CD8-positive, alpha-beta memory T cell (primary cell): ENCODE results near the gene TGM6. TPM values are rescaled to one million over a fixed set of nuclear protein-coding genes. Genes with fewer than 3 reads are reported as not detected.
A peak's percentile ranks its signal among the peaks of the same experiment; 100 is the strongest.

Experiments
- CTCF ChIA-PET: fragments of 350-600 bp; sonication (Branson Sonifier 250); formaldehyde crosslinking; loops from one replicate; lab custom pipeline; 2021; ENCODE audit warnings: antibody characterized with exemption; lab: Charles Lee
- POLR2A ChIA-PET: fragments of 350-600 bp; sonication (Branson Sonifier 250); formaldehyde crosslinking; loops from one replicate; lab custom pipeline; 2021; ENCODE audit warnings: antibody characterized with exemption; lab: Charles Lee
- DNase-seq, 5 donors: peaks; one replicate each; pipeline versions ENCODE4 v3.0.0 to v3.0.0-alpha.2; 2020 to 2022; ENCODE audit warnings: mixed read lengths in 1 of 5
- H3K27ac ChIP-seq: one replicate; pipeline ENCODE4 v1.7.0; 2013; ENCODE audit warnings: low read depth, mild to moderate bottlenecking, low read length, moderate library complexity
- H3K27me3 ChIP-seq: 2 replicates; pipeline ENCODE4 v1.7.0; 2013; ENCODE audit warnings: low read length, mild to moderate bottlenecking; ENCODE audit not compliant: insufficient read depth, poor library complexity, severe bottlenecking
- H3K36me3 ChIP-seq: 2 replicates; pipeline ENCODE4 v1.7.0; 2013; ENCODE audit warnings: mild to moderate bottlenecking, low read length, moderate library complexity; ENCODE audit not compliant: insufficient read depth
- H3K4me1 ChIP-seq: 2 replicates; pipeline ENCODE4 v1.7.0; 2013; ENCODE audit warnings: mild to moderate bottlenecking, low read length, moderate library complexity; ENCODE audit not compliant: insufficient read depth
- H3K4me3 ChIP-seq: 2 replicates; pipeline ENCODE4 v1.7.0; 2013; ENCODE audit warnings: mild to moderate bottlenecking, low read length
- H3K9me3 ChIP-seq: 2 replicates; pipeline ENCODE4 v1.7.0; 2013; ENCODE audit warnings: mild to moderate bottlenecking, low read length
- H3K27ac Mint-ChIP-seq, 8 donors: one replicate each; pipeline ENCODE4 v1.8.0; 2020 to 2021; ENCODE audit warnings: mixed read lengths in 8 of 8, mild to moderate bottlenecking in 6 of 8, inconsistent platforms in 3 of 8, moderate library complexity in 3 of 8
- H3K27me3 Mint-ChIP-seq, 2 donors: one replicate each; pipeline ENCODE4 v1.8.0; 2020 to 2021; ENCODE audit warnings: mixed read lengths in 2 of 2, mild to moderate bottlenecking in 1 of 2, moderate library complexity in 1 of 2
- H3K36me3 Mint-ChIP-seq, 3 donors: one replicate each; pipeline ENCODE4 v1.8.0; 2020 to 2021; ENCODE audit warnings: mixed read lengths in 3 of 3, inconsistent platforms in 1 of 3, mild to moderate bottlenecking in 1 of 3
- H3K4me1 Mint-ChIP-seq, 3 donors: one replicate each; pipeline ENCODE4 v1.8.0; 2020 to 2021; ENCODE audit warnings: mixed read lengths in 3 of 3, inconsistent platforms in 1 of 3, mild to moderate bottlenecking in 1 of 3
- H3K4me3 Mint-ChIP-seq, 7 donors: one replicate each; pipeline ENCODE4 v1.8.0; 2020 to 2021; ENCODE audit warnings: mixed read lengths in 7 of 7, mild to moderate bottlenecking in 6 of 7, moderate library complexity in 4 of 7, inconsistent platforms in 2 of 7
- H3K9me3 Mint-ChIP-seq, 5 donors: one replicate each; pipeline ENCODE4 v1.8.0; 2020 to 2022; ENCODE audit warnings: mixed read lengths in 5 of 5, mild to moderate bottlenecking in 3 of 5, moderate library complexity in 2 of 5, inconsistent platforms in 1 of 5
- polyA plus RNA-seq: library from polyadenylated mRNA; unstranded; fragments of 300-500 nt; fragmentation: Illumina TruSeq; gene quantifications from one replicate; pipeline ENCODE4 v1.2.3, GENCODE V29; 2021
- total RNA-seq, 2 experiments: library from RNA; stranded (reverse); gene quantifications; one replicate each; pipeline ENCODE4 v1.2.3, GENCODE V29; 2021

Gene TGM6
- total and polyA plus RNA-seq, 3 experiments from 2014 or later: not detected

GRCh38 chr20:2462484-2462883 lies 81.8 kb downstream of the TGM6 start:
- Mint-ChIP-seq H3K27me3 (no peaks in the 10 kb centered on the region), H3K4me1 (peaks cover 2 to 10% (median 9%) of the 10 kb centered on the region in 3 donors), H3K9me3 (no peaks in the 10 kb centered on the region), H3K27ac (peak overlapping the region in 1 of 8 donors; percentile 66), H3K4me3 (no peak overlapping the region), H3K36me3 (peaks cover 26 to 83% (median 35%) of the 10 kb centered on the region in 3 donors)
- H3K4me1 ChIP-seq: peaks cover under 1% of the 10 kb centered on the region
- no peaks in the 10 kb centered on the region for H3K27me3 ChIP-seq
- ChIA-PET POLR2A (no interaction called here), CTCF (no interaction called here)
- no peaks in the 10 kb centered on the region for H3K9me3 ChIP-seq
- DNase-seq: no peak
- H3K4me3 ChIP-seq: no peak overlapping the region
- H3K36me3 ChIP-seq: peaks cover 63% of the 10 kb centered on the region
- H3K27ac ChIP-seq: no peak overlapping the region

- ChIA-PET POLR2A (no interaction called here), CTCF (no interaction called here)
- H3K27ac ChIP-seq: no peak overlapping the region
- H3K27me3 ChIP-seq: no peaks in the 10 kb centered on the region
- Mint-ChIP-seq H3K27ac (no peak overlapping the region), H3K36me3 (peaks cover 28 to 89% (median 36%) of the 10 kb centered on the region in 3 donors), H3K4me3 (no peak overlapping the region), H3K4me1 (peaks cover 13 to 23% (median 21%) of the 10 kb centered on the region in 3 donors), H3K27me3 (no peaks in the 10 kb centered on the region), H3K9me3 (no peaks in the 10 kb centered on the region)
- H3K36me3 ChIP-seq: peaks cover 68% of the 10 kb centered on the region
- H3K9me3 ChIP-seq: no peaks in the 10 kb centered on the region
- H3K4me1 ChIP-seq: peaks cover 14% of the 10 kb centered on the region
- no peak overlapping the region for H3K4me3 ChIP-seq
- no peak for DNase-seq
Observed at GRCh38 chr20:2463616-2464365, 83.1 kb downstream of the TGM6 start.

GRCh38 chr20:2465100-2465499 lies 84.4 kb downstream of the TGM6 start:
- Mint-ChIP-seq H3K27me3 (no peaks in the 10 kb centered on the region), H3K4me1 (peaks cover 23 to 35% (median 32%) of the 10 kb centered on the region in 3 donors), H3K36me3 (peaks cover 23 to 87% (median 39%) of the 10 kb centered on the region in 3 donors), H3K27ac (peak overlapping the region in 1 of 8 donors; percentile 17), H3K4me3 (peak overlapping the region in 1 of 7 donors; percentile 37), H3K9me3 (no peaks in the 10 kb centered on the region)
- ChIA-PET POLR2A (no interaction called here), CTCF (no interaction called here)
- no peak for DNase-seq
- H3K4me3 ChIP-seq: no peak overlapping the region
- peaks cover 75% of the 10 kb centered on the region for H3K36me3 ChIP-seq
- no peaks in the 10 kb centered on the region for H3K9me3 ChIP-seq
- H3K4me1 ChIP-seq: peaks cover 25% of the 10 kb centered on the region
- H3K27me3 ChIP-seq: no peaks in the 10 kb centered on the region
- no peak overlapping the region for H3K27ac ChIP-seq

GRCh38 chr20:2467412-2467811 lies 86.7 kb downstream of the TGM6 start:
- ChIA-PET POLR2A (no interaction called here), CTCF (interaction anchor here (0.7 to 1.2 kb wide), 3 partner anchors 14 to 56 kb away, joined by 3 to 4 read pairs (median 3); no protein-coding TSS in a partner anchor)
- Histone ChIP-seq H3K27me3 (no peaks in the 10 kb centered on the region), H3K27ac (no peak overlapping the region), H3K9me3 (no peaks in the 10 kb centered on the region), H3K36me3 (peaks cover 59% of the 10 kb centered on the region), H3K4me1 (peaks cover 30% of the 10 kb centered on the region), H3K4me3 (no peak overlapping the region)
- Mint-ChIP-seq H3K9me3 (no peaks in the 10 kb centered on the region), H3K27ac (peak overlapping the region in 5 of 8 donors; percentile 0 to 93 (median 55)), H3K27me3 (peaks cover 0 to 3% of the 10 kb centered on the region in 2 donors), H3K36me3 (peaks cover 16 to 70% (median 26%) of the 10 kb centered on the region in 3 donors), H3K4me3 (peak overlapping the region in 3 of 7 donors; percentile 17 to 49 (median 37)), H3K4me1 (peaks cover 36 to 48% (median 42%) of the 10 kb centered on the region in 3 donors)
- DNase-seq: no peak

- H3K4me3 ChIP-seq: peak overlapping the region; percentile 35
Observed at GRCh38 chr20:2468581-2469407, 88.1 kb downstream of the TGM6 start.

GRCh38 chr20:2469991-2470422 lies 89.3 kb downstream of the TGM6 start:
- Mint-ChIP-seq H3K27me3 (peaks cover 0 to 3% of the 10 kb centered on the region in 2 donors), H3K4me1 (peaks cover 38 to 48% (median 42%) of the 10 kb centered on the region in 3 donors), H3K27ac (peak overlapping the region; percentile 93 to 100 (median 97)), H3K36me3 (peaks cover 9 to 46% (median 17%) of the 10 kb centered on the region in 3 donors), H3K4me3 (peak overlapping the region; percentile 96 to 99 (median 98)), H3K9me3 (no peaks in the 10 kb centered on the region)
- Histone ChIP-seq H3K4me1 (peaks cover 30% of the 10 kb centered on the region), H3K9me3 (no peaks in the 10 kb centered on the region), H3K27me3 (no peaks in the 10 kb centered on the region), H3K36me3 (peaks cover 34% of the 10 kb centered on the region), H3K4me3 (peak overlapping the region; percentile 89), H3K27ac (peak overlapping the region; percentile 94)
- DNase-seq: peak; percentile 55 to 82 (median 66)
- ChIA-PET CTCF (interaction anchor here (1.5 to 2.2 kb wide), 2 partner anchors 10 to 52 kb away, joined by 3 to 9 read pairs; no protein-coding TSS in a partner anchor), POLR2A (interaction anchor here (0.6 to 2.0 kb wide), 5 partner anchors 9 to 182 kb away, joined by 3 to 16 read pairs (median 6); partner anchors contain the start of gene NOP56)

More at GRCh38 chr20:2468581-2469407, 88.1 kb downstream of the TGM6 start:
- peaks cover 9 to 57% (median 21%) of the 10 kb centered on the region in 3 donors for H3K36me3 Mint-ChIP-seq
- Histone ChIP-seq H3K9me3 (no peaks in the 10 kb centered on the region), H3K27me3 (no peaks in the 10 kb centered on the region), H3K27ac (peak overlapping the region; percentile 94), H3K36me3 (peaks cover 45% of the 10 kb centered on the region), H3K4me1 (peaks cover 30% of the 10 kb centered on the region)
- CTCF ChIA-PET: interaction anchor here (1.0 to 1.5 kb wide), 3 partner anchors 8 to 51 kb away, joined by 3 read pairs; no protein-coding TSS in a partner anchor
- no peaks in the 10 kb centered on the region for H3K9me3 Mint-ChIP-seq
- H3K27ac Mint-ChIP-seq: peak overlapping the region; percentile 77 to 100 (median 90)
- peaks cover 38 to 48% (median 42%) of the 10 kb centered on the region in 3 donors for H3K4me1 Mint-ChIP-seq
- no peak for DNase-seq
- H3K4me3 Mint-ChIP-seq: peak overlapping the region; percentile 60 to 99 (median 98)
- peaks cover 0 to 3% of the 10 kb centered on the region in 2 donors for H3K27me3 Mint-ChIP-seq
- POLR2A ChIA-PET: no interaction called here

GRCh38 chr20:2470423-2471193 lies 89.9 kb downstream of the TGM6 start, which contains the start of gene SNRPB:
Gene SNRPB, minus strand, starts transcription at chr20:2470789. Its CDS starts 99 bp downstream, at chr20:2470690.
- CTCF ChIA-PET: interaction anchor here (0.9 to 2.2 kb wide), 4 partner anchors 18 to 181 kb away, joined by 3 to 9 read pairs (median 5); partner anchors contain the start of gene NOP56

More at GRCh38 chr20:2470423-2471193, 89.9 kb downstream of the TGM6 start, which contains the start of gene SNRPB:
- Histone ChIP-seq H3K36me3 (peaks cover 28% of the 10 kb centered on the region), H3K9me3 (no peaks in the 10 kb centered on the region), H3K27ac (peak within 1 kb of the TSS; percentile 94), H3K27me3 (no peaks in the 10 kb centered on the region), H3K4me1 (peaks cover 30% of the 10 kb centered on the region), H3K4me3 (peak within 1 kb of the TSS; percentile 89)
- DNase-seq: peak; percentile 93 to 97 (median 94)
- peaks cover 0 to 3% of the 10 kb centered on the region in 2 donors for H3K27me3 Mint-ChIP-seq
- H3K9me3 Mint-ChIP-seq: no peaks in the 10 kb centered on the region
- H3K4me3 Mint-ChIP-seq: peak within 1 kb of the TSS; percentile 96 to 99 (median 98)
- peaks cover 38 to 48% (median 42%) of the 10 kb centered on the region in 3 donors for H3K4me1 Mint-ChIP-seq
- POLR2A ChIA-PET: interaction anchor here (0.5 to 2.0 kb wide), 7 partner anchors 9 to 368 kb away, joined by 3 to 16 read pairs (median 6); partner anchors contain the start of genes NOP56, STK35 and ZNF343
- peak within 1 kb of the TSS; percentile 93 to 100 (median 97) for H3K27ac Mint-ChIP-seq
- peaks cover 9 to 40% (median 16%) of the 10 kb centered on the region in 3 donors for H3K36me3 Mint-ChIP-seq
